IMR-90 (cell line): ENCODE data around the gene CRYM. TPM values are rescaled to one million over a fixed set of nuclear protein-coding genes. Genes with fewer than 3 reads are reported as not detected.
A peak's percentile ranks its signal among the peaks of the same experiment; 100 is the strongest.

ENCODE experiments used
- ATAC-seq: fragments of 200-7000 bp; cut with Tn5 transposase; 2 replicates; pipeline ENCODE4 v1.9.1; 2020; ENCODE audit warnings: low read depth, mild to moderate bottlenecking, moderate library complexity
- BruUV-seq: library from RNA; stranded (reverse); fragments of 400-500 nt; replicated peaks from 2 replicates; lab custom pipeline; 2021; lab: Mats Ljungman, UMichigan
- CTCF ChIA-PET: fragments of 300-600 bp; formaldehyde crosslinking; extraction: SDS; loops from one replicate; lab custom pipeline; 2021; ENCODE audit warnings: antibody characterized with exemption; lab: Yijun Ruan, JAX
- POLR2A ChIA-PET: fragments of 300-600 bp; sonication (Branson Sonifier 250); formaldehyde crosslinking; loops from one replicate; lab custom pipeline; 2022; ENCODE audit warnings: antibody characterized with exemption; ENCODE audit not compliant: unreplicated experiment; lab: Charles Lee
- DNase-seq: peaks from one replicate; pipeline ENCODE4 v3.0.0; 2013
- H2AFZ ChIP-seq: replicated peaks from 2 replicates; pipeline ENCODE3; 2013; ENCODE audit warnings: low read length, mild to moderate bottlenecking; ENCODE audit not compliant: poor library complexity
- H2AK5ac ChIP-seq: 2 replicates; pipeline ENCODE4 v1.6.1; 2013; ENCODE audit warnings: low read depth, low read length, inconsistent platforms
- H2AK9ac ChIP-seq: replicated peaks from 2 replicates; pipeline ENCODE3; 2013; ENCODE audit warnings: mild to moderate bottlenecking, low read depth, low read length, moderate library complexity; ENCODE audit not compliant: poor library complexity
- H2BK120ac ChIP-seq: 2 replicates; pipeline ENCODE4 v1.6.1; 2013; ENCODE audit warnings: low read depth, low read length, inconsistent platforms
- H2BK15ac ChIP-seq: 3 replicates; pipeline ENCODE4 v1.6.1; 2013; ENCODE audit warnings: low read depth, low read length, inconsistent platforms
- H2BK20ac ChIP-seq: 2 replicates; pipeline ENCODE4 v1.6.1; 2013; ENCODE audit warnings: low read depth, mild to moderate bottlenecking, inconsistent platforms, low read length, moderate library complexity
- H2BK5ac ChIP-seq: 2 replicates; pipeline ENCODE4 v1.6.1; 2013; ENCODE audit warnings: mild to moderate bottlenecking, low read depth, low read length, inconsistent platforms; ENCODE audit not compliant: poor library complexity, severe bottlenecking
- H3K14ac ChIP-seq: replicated peaks from 2 replicates; pipeline ENCODE4 v1.6.1; 2013; ENCODE audit warnings: low read depth, low read length, inconsistent platforms
- H3K18ac ChIP-seq: 2 replicates; pipeline ENCODE4 v1.6.1; 2013; ENCODE audit warnings: low read depth, low read length, control low read depth
- H3K23ac ChIP-seq: 2 replicates; pipeline ENCODE4 v1.6.1; 2013; ENCODE audit warnings: low read depth, low read length, inconsistent platforms
- H3K27ac ChIP-seq: 2 replicates; pipeline ENCODE4 v1.5.1; 2013; ENCODE audit warnings: mild to moderate bottlenecking, control low read depth, low read length; ENCODE audit not compliant: insufficient read depth
- H3K27me3 ChIP-seq: 2 replicates; pipeline ENCODE4 v1.6.1; 2013; ENCODE audit warnings: low read length; ENCODE audit not compliant: control insufficient read depth, insufficient read depth
- H3K36me3 ChIP-seq: 2 replicates; pipeline ENCODE4 v1.6.1; 2013; ENCODE audit warnings: low read length, mixed read lengths; ENCODE audit not compliant: control insufficient read depth, insufficient read depth
- H3K4ac ChIP-seq: 2 replicates; pipeline ENCODE4 v1.6.1; 2013; ENCODE audit warnings: low read depth, low read length, inconsistent platforms
- H3K4me1 ChIP-seq: 2 replicates; pipeline ENCODE4 v1.6.1; 2013; ENCODE audit warnings: low read length, mixed read lengths; ENCODE audit not compliant: control insufficient read depth, insufficient read depth
- H3K4me2 ChIP-seq: 2 replicates; pipeline ENCODE4 v1.6.1; 2013; ENCODE audit warnings: low read depth, mild to moderate bottlenecking, control low read depth, low read length, moderate library complexity
- H3K4me3 ChIP-seq: 2 replicates; pipeline ENCODE4 v1.5.1; 2013; ENCODE audit warnings: low read depth, mild to moderate bottlenecking, control low read depth, low read length, moderate library complexity; ENCODE audit not compliant: insufficient read depth
- H3K56ac ChIP-seq: 2 replicates; pipeline ENCODE4 v1.6.1; 2013; ENCODE audit warnings: low read length, inconsistent platforms; ENCODE audit not compliant: insufficient read depth; ENCODE audit errors: extremely low read depth
- H3K79me1 ChIP-seq, 2 experiments: 2 replicates each; pipeline ENCODE4 v1.6.1; 2013; ENCODE audit warnings: low read length in 2 of 2, inconsistent platforms in 1 of 2, low read depth in 1 of 2
- H3K9ac ChIP-seq: 2 replicates; pipeline ENCODE4 v1.6.1; 2013; ENCODE audit warnings: low read depth, low read length, control low read depth
- H3K9me1 ChIP-seq: 2 replicates; pipeline ENCODE4 v1.6.1; 2013; ENCODE audit warnings: low read length, inconsistent platforms; ENCODE audit not compliant: insufficient read depth
- H3K9me3 ChIP-seq: 2 replicates; pipeline ENCODE4 v1.6.1; 2013; ENCODE audit warnings: low read length; ENCODE audit not compliant: control insufficient read depth, insufficient read depth
- H4K20me1 ChIP-seq: 2 replicates; pipeline ENCODE4 v1.6.1; 2013; ENCODE audit warnings: low read length, inconsistent platforms; ENCODE audit not compliant: insufficient read depth
- H4K5ac ChIP-seq: 2 replicates; pipeline ENCODE4 v1.6.1; 2013; ENCODE audit warnings: mild to moderate bottlenecking, low read depth, low read length, control low read depth
- H4K8ac ChIP-seq, 2 experiments: 2 replicates each; pipeline ENCODE4 v1.6.1; 2013; ENCODE audit warnings: low read depth in 2 of 2, low read length in 2 of 2, control low read depth in 1 of 2, inconsistent platforms in 1 of 2
- H4K91ac ChIP-seq: 2 replicates; pipeline ENCODE4 v1.6.1; 2013; ENCODE audit warnings: low read depth, low read length, inconsistent platforms; ENCODE audit not compliant: insufficient read depth
- CEBPB ChIP-seq: IDR thresholded peaks from 2 replicates; pipeline ENCODE4 v1.6.1; 2012; ENCODE audit warnings: low read depth, low read length, improper control_type of control experiment
- CHD1 ChIP-seq: IDR thresholded peaks from 2 replicates; pipeline ENCODE4 v1.6.1; 2012; ENCODE audit warnings: low read depth, low read length, improper control_type of control experiment
- ELK1 ChIP-seq: fragments of 150-350 bp; IDR thresholded peaks from 2 replicates; pipeline ENCODE4 v1.6.1; 2016; ENCODE audit warnings: low read depth, mild to moderate bottlenecking, low read length, moderate library complexity, borderline replicate concordance
- FOS ChIP-seq: fragments of 150-350 bp; IDR thresholded peaks from 2 replicates; pipeline ENCODE4 v1.6.1; 2016; ENCODE audit warnings: low read depth, low read length
- MAZ ChIP-seq: IDR thresholded peaks from 2 replicates; pipeline ENCODE4 v1.6.1; 2012; ENCODE audit warnings: low read depth, mild to moderate bottlenecking, low read length, improper control_type of control experiment, moderate library complexity, borderline replicate concordance
- MXI1 ChIP-seq: IDR thresholded peaks from 2 replicates; pipeline ENCODE4 v1.6.1; 2012; ENCODE audit warnings: low read depth, mild to moderate bottlenecking, low read length, moderate library complexity, borderline replicate concordance
- NFE2L2 ChIP-seq: fragments of 150-350 bp; IDR thresholded peaks from 2 replicates; pipeline ENCODE4 v1.6.1; 2016; ENCODE audit warnings: low read depth, mild to moderate bottlenecking, low read length
- POLR2A ChIP-seq: IDR thresholded peaks from 2 replicates; pipeline ENCODE4 v1.6.1; 2012; ENCODE audit warnings: mild to moderate bottlenecking, low read depth, low read length
- RAD21 ChIP-seq: IDR thresholded peaks from 2 replicates; pipeline ENCODE4 v1.6.1; 2012; ENCODE audit warnings: low read length, improper control_type of control experiment
- RCOR1 ChIP-seq: IDR thresholded peaks from 2 replicates; pipeline ENCODE4 v1.6.1; 2012; ENCODE audit warnings: mild to moderate bottlenecking, low read length, improper control_type of control experiment; ENCODE audit not compliant: insufficient replicate concordance
- RFX5 ChIP-seq: IDR thresholded peaks from 2 replicates; pipeline ENCODE4 v1.8.0; 2012; ENCODE audit warnings: low read depth, mild to moderate bottlenecking, low read length, moderate library complexity
- WGBS, 2 experiments: methylation state at CpG; one replicate each; pipeline versions ENCODE4 v1.1.5 to v1.1.7; 2013; ENCODE audit warnings: missing lambda C conversion rate in 2 of 2; ENCODE audit not compliant: insufficient read length in 1 of 2; ENCODE audit errors: extremely low coverage in 2 of 2; 5-methylcytosine and 5-hydroxymethylcytosine counted together
- dilution Hi-C: fragments of 300-500 bp; cut with HindIII; formaldehyde crosslinking; loops from one replicate; pipeline ENCODE4 v1.14.3; 2018; ENCODE audit warnings: low sequenced_read_pairs; ENCODE audit not compliant: unreplicated experiment
- in situ Hi-C: fragments of 300-500 bp; cut with MboI; formaldehyde crosslinking; loops from 3 replicates; pipeline ENCODE4 v1.14.3; 2019; ENCODE audit warnings: low sequenced_read_pairs, inconsistent platforms, mixed read lengths
- intact Hi-C: fragments of 100-400 bp; cut with micrococcal nuclease; formaldehyde crosslinking; loops from 2 replicates; pipeline ENCODE4 v1.10.0; 2022
- polyA plus RNA-seq, 3 experiments: library from polyadenylated mRNA; depleted of rRNA; stranded (reverse); fragments of >200 nt; gene quantifications; 2 replicates each; pipeline ENCODE4 v1.2.3, GENCODE V29; 2012; ENCODE audit warnings: low replicate concordance in 1 of 3
- total RNA-seq: library from RNA; depleted of rRNA; stranded (reverse); fragments of >200 nt; gene quantifications from 2 replicates; pipeline ENCODE4 v1.2.3, GENCODE V29; 2012
- TF ChIP-seq, protein P1 (sequence below): conservative IDR thresholded peaks from 2 replicates; pipeline ENCODE4 v1.5.1; 2012; ENCODE audit warnings: mild to moderate bottlenecking, low read depth, low read length, improper control_type of control experiment
- TF ChIP-seq, protein P2 (sequence below): fragments of 150-350 bp; IDR thresholded peaks from 2 replicates; pipeline ENCODE4 v1.6.1; 2017; ENCODE audit warnings: mild to moderate bottlenecking, antibody characterized with exemption, low read length, low read depth

CRYM gene
- total and polyA plus RNA-seq, 2 of the 4 experiments (the other 2 are of a cell fraction) = not detected

DNA sequence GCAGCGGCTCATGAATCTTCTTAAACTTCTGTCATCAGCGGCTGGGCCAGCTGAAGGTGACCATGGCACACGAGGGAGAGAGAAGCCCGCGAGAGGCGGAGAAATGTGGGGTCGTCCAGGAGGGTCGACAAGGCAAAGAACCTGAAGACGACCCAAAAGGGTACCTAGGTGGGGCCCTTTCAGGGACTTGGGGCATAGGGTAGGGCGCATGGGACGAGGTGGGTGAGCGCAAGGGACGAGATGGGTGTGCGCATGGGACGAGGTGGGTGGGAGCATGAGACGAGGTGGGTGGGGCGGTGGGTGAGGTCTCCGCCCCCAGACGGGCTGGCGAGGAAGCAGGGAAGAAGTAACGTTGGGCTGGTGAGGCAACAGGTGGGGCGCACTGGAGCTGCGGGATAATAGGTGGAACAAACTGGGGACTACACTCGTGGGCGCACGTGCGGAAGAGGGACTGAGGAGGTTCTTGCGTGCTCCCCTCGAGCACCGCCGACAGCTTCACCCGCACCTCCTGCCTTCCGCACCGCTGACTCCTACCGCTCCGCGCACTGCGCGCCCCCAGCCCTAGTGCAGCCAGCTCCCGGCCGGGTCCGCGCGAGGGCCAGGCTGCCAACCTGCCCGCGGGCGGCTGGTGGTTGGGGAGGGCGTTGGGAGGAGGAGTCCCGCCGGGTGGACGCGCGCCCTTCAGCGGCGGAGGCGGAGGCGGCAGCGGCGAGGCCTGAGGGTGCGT, 23.2 kb upstream of the CRYM start:
- dilution Hi-C loops (no loop called here), intact Hi-C loops (loop anchor here (1.0 to 5.0 kb wide), 4 partner anchors 256 to 1376 kb away; partner anchors contain the start of genes ERI2 and REXO5), in situ Hi-C loops (no loop called here)
- peak; percentile 61 for DNase-seq
- Histone ChIP-seq H2BK20ac (no peak overlapping the region), H3K56ac (0 out of 2 replicates have a peak overlapping the region, but pooled peaks have one; percentile 41), H3K4me2 (peak overlapping the region; percentile 83), H3K79me1 (peaks cover 4% of the 10 kb centered on the region in 2 experiments; a peak in 2 of 4 replicates), H2BK15ac (no peak overlapping the region; the same call in 2 of the 3 replicates), H3K9me1 (no peaks in the 10 kb centered on the region), H4K8ac (peak overlapping the region; percentile 26 to 49; a peak in 2 of 4 replicates), H3K4ac (peak overlapping the region; percentile 46), H3K9me3 (no peaks in the 10 kb centered on the region), H2AK9ac (peak overlapping the region; percentile 75), H3K18ac (no peak overlapping the region), H4K5ac (peak overlapping the region; percentile 3; the same call in 1 of the 2 replicates), H3K14ac (no peak overlapping the region; the same call in 1 of the 2 replicates), H3K36me3 (no peaks in the 10 kb centered on the region), H2BK120ac (0 out of 2 replicates have a peak overlapping the region, but pooled peaks have one; percentile 4), H2BK5ac (peak overlapping the region; percentile 63), H3K4me1 (peaks cover 5% of the 10 kb centered on the region), H4K91ac (peak overlapping the region; percentile 48; the same call in 1 of the 2 replicates), H3K27ac (peak overlapping the region; percentile 15; the same call in 1 of the 2 replicates), H4K20me1 (no peaks in the 10 kb centered on the region), H2AFZ (peak overlapping the region; percentile 97), H3K23ac (no peak overlapping the region), H2AK5ac (no peak overlapping the region), H3K9ac (peak overlapping the region; percentile 25), H3K27me3 (no peaks in the 10 kb centered on the region), H3K4me3 (peak overlapping the region; percentile 71)
- 0% methylated on average over 16 of the region's 60 CpGs; no CpG with 5 or more reads in 1 of the 2 experiments for WGBS, 2 experiments
- peak; percentile 76 for ATAC-seq
- ChIA-PET CTCF (interaction anchor here (0.6 to 2.4 kb wide), 19 partner anchors 10 to 1391 kb away, joined by 3 to 31 read pairs (median 4); partner anchors contain the start of gene LDAF1), POLR2A (no interaction called here)
- BruUV-seq = no TSS peak
- TF ChIP-seq RFX5 (no peak), ELK1 (no peak), RAD21 (peak; percentile 18; the same call in 1 of the 2 replicates), CHD1 (no peak), NFE2L2 (no peak), MXI1 (peak; percentile 9; the same call in 1 of the 2 replicates), FOS (no peak), MAZ (peak; percentile 55; the same call in 1 of the 2 replicates), CEBPB (no peak; the same call in 1 of the 2 replicates), POLR2A (peak; percentile 38; the same call in 1 of the 2 replicates), RCOR1 (no peak)
- TF ChIP-seq, protein P1, sequence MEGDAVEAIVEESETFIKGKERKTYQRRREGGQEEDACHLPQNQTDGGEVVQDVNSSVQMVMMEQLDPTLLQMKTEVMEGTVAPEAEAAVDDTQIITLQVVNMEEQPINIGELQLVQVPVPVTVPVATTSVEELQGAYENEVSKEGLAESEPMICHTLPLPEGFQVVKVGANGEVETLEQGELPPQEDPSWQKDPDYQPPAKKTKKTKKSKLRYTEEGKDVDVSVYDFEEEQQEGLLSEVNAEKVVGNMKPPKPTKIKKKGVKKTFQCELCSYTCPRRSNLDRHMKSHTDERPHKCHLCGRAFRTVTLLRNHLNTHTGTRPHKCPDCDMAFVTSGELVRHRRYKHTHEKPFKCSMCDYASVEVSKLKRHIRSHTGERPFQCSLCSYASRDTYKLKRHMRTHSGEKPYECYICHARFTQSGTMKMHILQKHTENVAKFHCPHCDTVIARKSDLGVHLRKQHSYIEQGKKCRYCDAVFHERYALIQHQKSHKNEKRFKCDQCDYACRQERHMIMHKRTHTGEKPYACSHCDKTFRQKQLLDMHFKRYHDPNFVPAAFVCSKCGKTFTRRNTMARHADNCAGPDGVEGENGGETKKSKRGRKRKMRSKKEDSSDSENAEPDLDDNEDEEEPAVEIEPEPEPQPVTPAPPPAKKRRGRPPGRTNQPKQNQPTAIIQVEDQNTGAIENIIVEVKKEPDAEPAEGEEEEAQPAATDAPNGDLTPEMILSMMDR = peak; percentile 29
- TF ChIP-seq, protein P2, sequence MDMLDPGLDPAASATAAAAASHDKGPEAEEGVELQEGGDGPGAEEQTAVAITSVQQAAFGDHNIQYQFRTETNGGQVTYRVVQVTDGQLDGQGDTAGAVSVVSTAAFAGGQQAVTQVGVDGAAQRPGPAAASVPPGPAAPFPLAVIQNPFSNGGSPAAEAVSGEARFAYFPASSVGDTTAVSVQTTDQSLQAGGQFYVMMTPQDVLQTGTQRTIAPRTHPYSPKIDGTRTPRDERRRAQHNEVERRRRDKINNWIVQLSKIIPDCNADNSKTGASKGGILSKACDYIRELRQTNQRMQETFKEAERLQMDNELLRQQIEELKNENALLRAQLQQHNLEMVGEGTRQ = no peak
